T-helper 2 cell (primary cell): ENCODE measurements around the gene CLASRP.

Source experiments
- DNase-seq, 5 experiments: peaks; one replicate each; pipeline versions ENCODE4 v3.0.0 to v3.0.0-alpha.2; 2012 to 2022

Gene CLASRP

DNA sequence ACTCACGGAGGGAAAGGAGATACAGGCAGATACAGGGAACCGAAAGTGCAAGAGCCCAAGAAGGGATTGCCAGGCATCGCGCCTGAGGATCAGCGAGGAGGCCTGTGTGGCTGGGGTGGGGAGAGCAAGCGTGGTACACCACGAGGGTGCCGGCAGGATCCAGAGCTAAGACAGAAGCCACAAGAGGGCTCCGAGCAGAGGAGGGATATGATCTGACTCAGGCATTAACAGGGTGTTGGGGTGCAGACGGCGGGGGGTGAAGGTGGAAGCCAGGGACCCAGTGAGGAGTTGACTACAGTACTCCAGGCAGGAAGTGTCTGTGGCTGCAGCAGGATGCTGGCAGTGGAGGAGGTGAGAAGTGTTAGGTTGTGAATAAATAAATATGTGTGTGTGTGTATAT is 48.7 kb downstream of the CLASRP start:
- peak in 2 of 5 experiments; percentile 79 to 93 for DNase-seq

- no peak for DNase-seq
Measured at GRCh38 chr19:45090034-45090433, 51.2 kb downstream of the CLASRP start.

DNA sequence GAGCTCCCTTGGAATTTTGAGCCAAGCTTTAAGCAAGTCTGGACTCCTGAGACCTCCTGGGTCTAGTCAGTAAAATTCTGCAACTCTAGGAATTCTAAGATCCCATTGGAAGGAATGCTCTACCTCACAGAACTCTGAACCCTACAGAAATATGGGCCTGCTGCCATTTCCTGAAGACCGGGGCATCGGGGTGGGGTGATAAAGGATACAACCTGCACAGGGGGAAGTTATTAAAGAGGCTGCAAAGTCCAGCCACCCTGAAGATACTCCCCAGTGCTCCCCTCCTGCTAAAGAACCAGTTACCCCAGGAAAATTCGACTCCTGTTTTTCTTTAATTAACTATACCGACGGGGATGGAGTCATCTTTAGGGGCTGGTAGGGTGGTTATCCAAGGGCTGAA is 51.8 kb downstream of the CLASRP start:
- DNase-seq, result no peak

DNA sequence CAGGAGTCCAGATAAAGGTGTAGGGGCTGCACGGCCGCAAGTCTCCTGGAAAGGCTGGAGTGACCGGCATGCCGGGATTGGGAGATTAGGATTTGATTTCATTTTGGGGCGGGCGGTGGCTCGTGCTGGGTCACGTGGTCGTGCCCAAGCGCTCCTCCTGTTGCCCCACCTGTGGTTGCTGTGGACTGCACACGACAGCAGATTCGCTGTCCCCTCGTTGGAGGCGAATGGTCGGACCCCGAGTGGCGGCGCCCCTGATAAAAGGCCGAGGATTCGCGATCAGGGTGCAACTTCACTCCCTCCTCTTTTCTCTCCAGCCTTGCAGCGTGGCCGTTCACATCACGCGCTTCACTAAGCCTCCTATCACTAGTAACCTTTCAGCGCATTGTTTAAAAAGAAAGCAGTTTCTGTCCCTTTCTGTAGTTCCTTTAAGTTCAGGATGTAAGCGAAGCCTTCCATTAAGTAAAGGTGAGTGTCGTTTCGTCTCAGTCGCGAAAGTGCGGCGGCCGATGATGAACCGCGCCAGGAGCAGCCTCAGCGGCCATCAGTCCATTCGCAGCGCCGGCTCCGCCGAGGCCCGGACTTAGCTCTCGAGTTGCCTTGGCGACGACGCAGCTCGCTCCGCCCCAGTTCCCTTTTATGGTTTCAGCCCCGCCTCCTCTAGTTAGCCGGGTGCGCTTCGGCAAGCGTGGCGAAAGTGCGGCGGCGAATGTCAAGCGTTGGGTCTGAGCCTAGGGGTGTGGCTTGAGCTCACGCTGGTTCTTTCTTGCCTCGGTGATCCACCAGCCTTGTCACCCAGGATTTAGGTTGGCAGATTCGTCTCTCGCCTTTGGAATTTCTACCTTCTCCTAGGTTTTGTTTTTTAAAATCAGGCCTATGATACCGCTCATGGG is 52.4 kb downstream of the CLASRP start:
- peak; percentile 88 to 98 (median 91) for DNase-seq

GRCh38 chr19:45092747-45093678 is 54.2 kb downstream of the CLASRP start, which contains the start of gene PPP1R37:
PPP1R37 (plus strand) TSS chr19:45093179; CDS start chr19:45093326, 147 bp downstream.
- peak; percentile 76 to 97 (median 89) for DNase-seq

- DNase-seq, result no peak
Measured at GRCh38 chr19:45094137-45094536, 55.3 kb downstream of the CLASRP start.

- no peak for DNase-seq
Measured at GRCh38 chr19:45094707-45095106, 55.9 kb downstream of the CLASRP start.

- DNase-seq, result no peak
Measured at GRCh38 chr19:45095496-45096413, 56.9 kb downstream of the CLASRP start.

GRCh38 chr19:45096700-45097099 is 57.9 kb downstream of the CLASRP start:
- DNase-seq, result no peak

- DNase-seq, result no peak
Measured at GRCh38 chr19:45097450-45097775, 58.6 kb downstream of the CLASRP start.

DNA sequence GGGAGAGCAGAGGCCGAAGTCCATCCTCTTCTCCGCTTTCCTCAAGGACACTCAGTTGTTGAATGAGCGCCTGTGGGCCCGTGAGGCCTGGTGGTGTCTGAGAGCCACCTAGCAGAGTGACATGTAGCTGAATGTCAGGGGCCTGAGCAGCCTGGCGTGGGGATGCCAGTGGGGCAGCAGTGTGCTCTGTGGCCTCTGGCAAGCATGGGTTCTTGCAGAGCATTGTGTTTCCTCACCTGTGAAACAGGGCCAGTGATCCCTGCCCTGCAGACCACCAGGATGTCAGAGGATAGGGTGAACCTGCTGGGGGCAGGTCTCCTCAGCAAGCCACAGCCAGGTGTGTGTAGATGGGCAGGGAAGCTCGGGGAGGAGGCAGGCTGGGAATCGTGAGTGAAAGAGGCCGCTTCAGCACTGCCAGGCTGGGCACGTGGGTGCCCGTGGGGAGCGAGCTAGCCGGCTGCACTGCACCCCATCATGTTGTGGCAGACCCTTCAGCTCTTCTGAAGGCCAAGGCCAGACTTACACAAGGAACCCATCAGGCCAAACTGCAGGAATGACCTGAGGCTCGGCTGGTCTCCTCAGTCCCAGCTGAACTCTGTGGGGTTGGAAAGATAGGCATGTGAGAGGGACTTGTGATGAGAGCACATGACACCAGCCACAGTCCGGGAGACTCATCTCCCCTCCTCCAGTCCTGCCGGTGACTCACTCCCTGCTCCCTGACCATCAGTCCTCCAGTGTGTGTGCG is 59.1 kb downstream of the CLASRP start:
- no peak for DNase-seq

DNA sequence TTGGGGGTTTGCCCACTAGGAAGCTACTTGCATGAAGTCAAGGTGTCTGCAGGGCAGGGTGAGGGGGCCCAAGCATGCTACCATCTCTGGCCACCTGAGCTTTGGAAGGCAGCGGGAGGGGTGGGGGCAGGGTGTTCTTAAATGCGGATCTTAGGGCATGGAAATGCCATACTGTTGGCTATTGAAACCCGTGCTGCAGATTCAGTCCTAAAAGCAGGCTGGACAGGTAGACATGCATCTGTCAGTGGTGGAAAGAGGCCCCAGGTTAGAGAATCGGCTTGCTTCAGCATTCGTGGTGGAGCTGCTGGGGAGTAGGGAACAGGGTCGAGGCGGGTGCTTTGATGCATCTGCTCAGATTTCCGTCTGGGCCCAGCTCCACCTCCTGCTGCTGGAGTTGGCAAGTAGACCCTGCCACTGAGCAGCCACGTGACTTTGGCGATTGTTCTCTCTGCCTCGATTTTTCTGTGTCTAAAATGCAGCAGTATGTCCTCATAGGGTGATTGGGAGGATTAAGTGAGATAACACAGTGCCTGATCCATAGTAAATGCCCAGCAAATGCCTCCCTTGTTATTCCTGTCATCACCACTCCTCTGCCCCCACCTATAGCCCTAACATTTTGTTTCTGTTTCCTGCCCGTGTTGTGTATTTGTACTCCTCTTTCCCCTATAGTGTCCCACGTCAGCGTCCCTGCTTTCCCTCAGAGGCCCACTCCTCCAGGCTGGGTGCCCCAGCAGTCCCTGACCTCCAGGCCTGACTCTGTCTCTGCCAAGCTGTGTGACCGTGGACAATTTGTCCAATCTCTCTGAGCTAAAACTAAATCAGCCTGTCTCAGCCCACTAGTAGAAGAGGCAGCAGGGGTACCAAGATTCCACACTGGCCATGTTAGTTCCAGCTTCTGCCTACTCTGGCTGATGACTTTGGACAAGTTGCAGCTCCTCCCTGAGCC is 59.9 kb downstream of the CLASRP start:
- no peak for DNase-seq

GRCh38 chr19:45099467-45100191 is 60.8 kb downstream of the CLASRP start:
- no peak for DNase-seq

GRCh38 chr19:45100201-45100600 is 61.4 kb downstream of the CLASRP start:
- DNase-seq, result no peak

- DNase-seq, result no peak
Measured at GRCh38 chr19:45100846-45101252, 62.0 kb downstream of the CLASRP start.

DNA sequence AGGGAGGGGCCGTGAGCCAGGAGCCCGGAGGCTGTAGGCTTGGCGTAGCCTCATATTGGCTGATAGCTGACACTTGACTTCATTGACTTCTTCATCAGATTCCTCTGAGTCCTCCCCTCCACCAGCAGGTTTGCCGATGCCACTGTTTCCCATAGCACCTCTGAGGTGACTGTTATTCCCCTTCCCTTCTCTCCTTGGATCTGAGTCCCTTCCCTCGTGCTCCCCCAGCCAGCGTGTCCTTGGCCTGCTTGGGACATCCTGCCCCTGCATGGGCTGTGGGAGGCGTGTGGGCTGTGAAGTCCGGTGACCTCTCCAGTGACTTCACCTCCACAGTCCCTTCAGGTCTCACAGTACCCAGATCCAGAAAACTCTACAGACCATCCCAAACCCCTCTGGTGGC is 63.0 kb downstream of the CLASRP start:
- no peak for DNase-seq

- DNase-seq, result no peak
Measured at GRCh38 chr19:45102481-45102880, 63.6 kb downstream of the CLASRP start.

DNA sequence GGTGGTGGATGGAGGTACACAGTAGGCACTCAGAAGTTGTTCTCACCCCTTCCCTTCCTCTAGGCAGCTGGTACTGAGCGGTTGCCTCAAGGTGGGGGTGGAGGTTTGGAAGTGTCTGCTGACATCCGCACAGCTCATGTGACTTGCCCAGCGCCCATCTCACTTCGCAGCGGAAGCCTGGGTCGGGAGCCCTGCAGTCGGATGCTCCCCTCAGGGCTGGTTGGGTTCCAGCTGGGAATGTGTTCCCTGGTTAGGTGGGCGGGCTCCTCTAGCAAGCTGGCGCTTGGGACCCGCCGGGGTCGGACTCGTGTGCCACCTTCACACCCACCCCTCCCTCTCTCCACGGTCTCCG is 64.3 kb downstream of the CLASRP start:
- DNase-seq, result peak in 2 of 5 experiments; percentile 33 to 74

- no peak for DNase-seq
Measured at GRCh38 chr19:45103508-45104319, 64.9 kb downstream of the CLASRP start.
